Measurements from ENCODE around the gene TTLL11.

DNA sequence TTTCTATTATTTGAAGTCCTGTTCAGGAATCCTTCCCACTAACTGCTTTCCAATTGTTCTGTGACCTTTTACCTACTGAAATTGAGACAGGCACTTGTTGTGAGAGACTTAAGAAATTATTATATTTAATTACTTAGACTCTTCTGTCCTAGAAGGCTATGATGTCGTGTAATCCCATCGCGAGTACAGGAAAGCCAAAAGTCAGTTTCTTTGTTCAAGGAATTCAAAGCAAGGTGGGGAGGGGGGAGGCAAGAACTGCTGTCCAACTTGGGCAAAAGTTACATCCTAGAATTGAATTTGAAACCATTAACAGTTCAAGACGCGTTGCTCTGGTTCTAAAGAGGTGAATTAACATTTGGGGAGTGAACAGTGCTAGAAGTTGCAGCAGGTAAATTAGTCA is 48.6 kb upstream of the TTLL11 start:
- TF ChIP-seq, protein P1, sequence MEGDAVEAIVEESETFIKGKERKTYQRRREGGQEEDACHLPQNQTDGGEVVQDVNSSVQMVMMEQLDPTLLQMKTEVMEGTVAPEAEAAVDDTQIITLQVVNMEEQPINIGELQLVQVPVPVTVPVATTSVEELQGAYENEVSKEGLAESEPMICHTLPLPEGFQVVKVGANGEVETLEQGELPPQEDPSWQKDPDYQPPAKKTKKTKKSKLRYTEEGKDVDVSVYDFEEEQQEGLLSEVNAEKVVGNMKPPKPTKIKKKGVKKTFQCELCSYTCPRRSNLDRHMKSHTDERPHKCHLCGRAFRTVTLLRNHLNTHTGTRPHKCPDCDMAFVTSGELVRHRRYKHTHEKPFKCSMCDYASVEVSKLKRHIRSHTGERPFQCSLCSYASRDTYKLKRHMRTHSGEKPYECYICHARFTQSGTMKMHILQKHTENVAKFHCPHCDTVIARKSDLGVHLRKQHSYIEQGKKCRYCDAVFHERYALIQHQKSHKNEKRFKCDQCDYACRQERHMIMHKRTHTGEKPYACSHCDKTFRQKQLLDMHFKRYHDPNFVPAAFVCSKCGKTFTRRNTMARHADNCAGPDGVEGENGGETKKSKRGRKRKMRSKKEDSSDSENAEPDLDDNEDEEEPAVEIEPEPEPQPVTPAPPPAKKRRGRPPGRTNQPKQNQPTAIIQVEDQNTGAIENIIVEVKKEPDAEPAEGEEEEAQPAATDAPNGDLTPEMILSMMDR (conservative IDR thresholded peaks at IDR 0.05; ENCODE audit: low read length), result no peak
- no peak for TF ChIP-seq EZH2phosphoT487 (IDR thresholded peaks at IDR 0.05; ENCODE audit: borderline replicate concordance)

Measured in Loucy (cell line).